ENCODE results near the gene RNF38. TPM values are rescaled to one million over a fixed set of nuclear protein-coding genes. Genes with fewer than 3 reads are reported as not detected.

RNF38 gene
- total RNA-seq, 1 experiment from 2014 or later: 60.2 TPM

DNA sequence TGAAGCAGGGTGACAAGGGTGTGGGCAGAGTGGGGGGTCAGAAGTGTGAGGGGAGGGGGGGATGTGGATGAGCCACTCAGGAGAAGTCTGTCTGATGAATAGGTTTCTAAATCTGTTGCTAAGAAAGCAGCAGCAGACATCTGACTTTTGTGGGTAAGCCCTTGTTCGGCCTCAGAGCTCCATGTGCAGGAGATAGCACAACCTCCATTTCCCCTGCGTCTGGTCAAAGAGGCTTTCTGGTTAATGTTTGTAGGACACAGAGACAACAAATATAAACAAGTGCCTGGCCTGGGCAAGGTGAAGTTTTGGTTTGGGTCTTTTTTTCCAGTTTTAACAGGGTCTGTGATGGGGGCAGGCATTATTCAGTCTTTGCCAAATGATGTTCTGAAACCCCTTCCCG lies 84.8 kb downstream of the RNF38 start:
- DNase-seq: no peak
- Histone ChIP-seq H2BK20ac (ENCODE audit: low read depth, low read length, poor library complexity, severe bottlenecking) (no peak overlapping the region), H3K18ac (ENCODE audit: insufficient read length, low read depth, low read length) (peak overlapping the region; percentile 38), H4K8ac (replicated peaks; ENCODE audit: insufficient read length, low read depth, low read length) (no peak overlapping the region), H3K4me2 (ENCODE audit: insufficient read depth, insufficient read length, low read length) (no peak overlapping the region), H4K20me1 (ENCODE audit: control insufficient read depth, insufficient read depth, insufficient read length) (no peaks in the 10 kb centered on the region), H2BK120ac (ENCODE audit: low read depth, low read length, poor library complexity, severe bottlenecking) (no peak overlapping the region), H2AK5ac (ENCODE audit: insufficient read length, low read length) (no peak overlapping the region), H4K91ac (ENCODE audit: insufficient read length, low read depth, low read length) (no peak overlapping the region), H3K79me2 (ENCODE audit: insufficient read depth, low read length) (no peaks in the 10 kb centered on the region), H3K14ac (ENCODE audit: insufficient read depth, low read length) (no peak overlapping the region; the same call in 1 of the 2 replicates), H2BK12ac (ENCODE audit: insufficient read length, low read depth, low read length) (no peak overlapping the region), H3K4me1 (ENCODE audit: insufficient read depth, low read length) (no peaks in the 10 kb centered on the region; the same call in 1 of the 2 replicates), H2BK15ac (ENCODE audit: low read depth, low read length) (no peak overlapping the region), H3K23ac (ENCODE audit: insufficient read length, low read depth, low read length) (no peak overlapping the region), H3K27me3 (ENCODE audit: insufficient read depth, low read length) (no peaks in the 10 kb centered on the region), H3K23me2 (ENCODE audit: insufficient read length, low read depth, low read length, poor library complexity, severe bottlenecking) (no peaks in the 10 kb centered on the region), H3K9ac (ENCODE audit: extremely low read depth, insufficient read length, low read length) (no peak overlapping the region), H3K79me1 (ENCODE audit: insufficient read depth, low read depth, low read length, poor library complexity, severe bottlenecking) (no peaks in the 10 kb centered on the region), H3K9me3 (ENCODE audit: control insufficient read depth, low read depth, low read length) (no peaks in the 10 kb centered on the region), H3K27ac (ENCODE audit: insufficient read length, low read depth, low read length) (no peak overlapping the region), H2BK5ac (ENCODE audit: insufficient read length, low read length) (no peak overlapping the region), H2AFZ (ENCODE audit: low read length) (no peak overlapping the region), H3T11ph (ENCODE audit: low read length) (no peak overlapping the region), H3K4ac (ENCODE audit: low read depth, low read length) (no peak overlapping the region), H4K5ac (ENCODE audit: insufficient read length, low read depth, low read length) (no peak overlapping the region), H3K56ac (ENCODE audit: insufficient read length, low read depth, low read length) (no peak overlapping the region)
- H3K4me1 Mint-ChIP-seq: peaks cover 25 to 42% of the 10 kb centered on the region in 2 experiments
- H3K27ac Mint-ChIP-seq: peak overlapping the region in 1 of 3 experiments; percentile 55; a peak in 4 of 7 replicates
- H3K4me3 Mint-ChIP-seq: no peak overlapping the region
- no peaks in the 10 kb centered on the region for H3K9me3 Mint-ChIP-seq
- WGBS (ENCODE audit: extremely low coverage, insufficient read length, low lambda C conversion rate): no CpG with 5 or more reads among the region's 3 CpGs
- TF ChIP-seq CTCF (conservative IDR thresholded peaks at IDR 0.05): no peak
- no peaks in the 10 kb centered on the region for H3K36me3 Mint-ChIP-seq (ENCODE audit: insufficient read depth in 1 of 3, low read depth in 3 of 3)
- H3K27me3 Mint-ChIP-seq (ENCODE audit: low read depth): no peaks in the 10 kb centered on the region; the same call in 1 of the 2 replicates
